ENCODE results near the gene DCC. TPM values are rescaled to one million over a fixed set of nuclear protein-coding genes. Genes with fewer than 3 reads are reported as not detected.

Gene DCC
- total RNA-seq, 3 donors from 2014 or later (not counting 1 experiment from before 2014, with no cell fraction given) = not detected

DNA sequence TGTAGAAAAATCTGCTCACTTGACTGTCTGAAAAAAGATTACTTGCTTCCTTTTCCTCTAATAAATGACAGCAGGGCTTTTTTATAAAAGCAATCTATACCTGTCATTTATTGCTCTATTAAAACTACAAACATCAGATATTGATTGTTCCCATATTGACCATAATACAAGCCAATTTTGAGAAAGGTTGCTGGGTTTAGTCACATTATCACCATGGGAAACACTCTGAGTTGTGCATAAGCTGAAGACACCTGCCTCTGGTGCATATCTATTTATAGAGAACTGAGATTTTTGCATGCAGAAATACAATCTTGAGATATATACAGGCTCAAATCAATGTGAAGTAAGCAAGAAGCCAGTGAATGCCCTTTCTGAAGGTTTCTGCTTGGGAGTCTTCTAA is 853.9 kb downstream of the DCC start:
- Histone ChIP-seq H3K4me1 (ENCODE audit: control insufficient read depth, insufficient read depth, low read length) (no peaks in the 10 kb centered on the region), H3K9me3 (ENCODE audit: control insufficient read depth, insufficient read depth, low read length) (no peaks in the 10 kb centered on the region), H3K4me3 (ENCODE audit: low read length) (no peak overlapping the region), H3K27ac (ENCODE audit: low read length) (no peak overlapping the region), H3K36me3 (ENCODE audit: control insufficient read depth, insufficient read depth, low read length) (no peaks in the 10 kb centered on the region), H3K27me3 (ENCODE audit: control insufficient read depth, insufficient read depth, low read length) (no peaks in the 10 kb centered on the region)
- no peaks in the 10 kb centered on the region for H3K4me1 Mint-ChIP-seq
- ATAC-seq (no peak), DNase-seq (no peak)
- H3K36me3 Mint-ChIP-seq = no peaks in the 10 kb centered on the region
- TF ChIP-seq, protein P1, sequence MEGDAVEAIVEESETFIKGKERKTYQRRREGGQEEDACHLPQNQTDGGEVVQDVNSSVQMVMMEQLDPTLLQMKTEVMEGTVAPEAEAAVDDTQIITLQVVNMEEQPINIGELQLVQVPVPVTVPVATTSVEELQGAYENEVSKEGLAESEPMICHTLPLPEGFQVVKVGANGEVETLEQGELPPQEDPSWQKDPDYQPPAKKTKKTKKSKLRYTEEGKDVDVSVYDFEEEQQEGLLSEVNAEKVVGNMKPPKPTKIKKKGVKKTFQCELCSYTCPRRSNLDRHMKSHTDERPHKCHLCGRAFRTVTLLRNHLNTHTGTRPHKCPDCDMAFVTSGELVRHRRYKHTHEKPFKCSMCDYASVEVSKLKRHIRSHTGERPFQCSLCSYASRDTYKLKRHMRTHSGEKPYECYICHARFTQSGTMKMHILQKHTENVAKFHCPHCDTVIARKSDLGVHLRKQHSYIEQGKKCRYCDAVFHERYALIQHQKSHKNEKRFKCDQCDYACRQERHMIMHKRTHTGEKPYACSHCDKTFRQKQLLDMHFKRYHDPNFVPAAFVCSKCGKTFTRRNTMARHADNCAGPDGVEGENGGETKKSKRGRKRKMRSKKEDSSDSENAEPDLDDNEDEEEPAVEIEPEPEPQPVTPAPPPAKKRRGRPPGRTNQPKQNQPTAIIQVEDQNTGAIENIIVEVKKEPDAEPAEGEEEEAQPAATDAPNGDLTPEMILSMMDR (IDR thresholded peaks at IDR 0.05) = no peak
- no peak overlapping the region for H3K27ac Mint-ChIP-seq
- peaks cover 11 to 16% of the 10 kb centered on the region in 2 donors for H3K9me3 Mint-ChIP-seq
- intact Hi-C loops (cut with micrococcal nuclease) = no loop called here
- no peaks in the 10 kb centered on the region for H3K27me3 Mint-ChIP-seq (ENCODE audit: low read depth in 2 of 2)
- no peak overlapping the region for H3K4me3 Mint-ChIP-seq

- peaks cover 6 to 14% of the 10 kb centered on the region in 2 donors for H3K9me3 Mint-ChIP-seq
- DNase-seq (no peak), ATAC-seq (no peak)
- intact Hi-C loops (cut with micrococcal nuclease) = no loop called here
- H3K27ac Mint-ChIP-seq = no peak overlapping the region
- no peaks in the 10 kb centered on the region for H3K4me1 Mint-ChIP-seq
- Histone ChIP-seq H3K4me1 (ENCODE audit: control insufficient read depth, insufficient read depth, low read length) (no peaks in the 10 kb centered on the region), H3K36me3 (ENCODE audit: control insufficient read depth, insufficient read depth, low read length) (no peaks in the 10 kb centered on the region), H3K27me3 (ENCODE audit: control insufficient read depth, insufficient read depth, low read length) (no peaks in the 10 kb centered on the region), H3K4me3 (ENCODE audit: low read length) (no peak overlapping the region), H3K27ac (ENCODE audit: low read length) (no peak overlapping the region), H3K9me3 (ENCODE audit: control insufficient read depth, insufficient read depth, low read length) (peaks cover 3% of the 10 kb centered on the region)
- TF ChIP-seq, protein P1 (IDR thresholded peaks at IDR 0.05) = no peak
- H3K4me3 Mint-ChIP-seq = no peak overlapping the region
- H3K36me3 Mint-ChIP-seq = no peaks in the 10 kb centered on the region
- H3K27me3 Mint-ChIP-seq (ENCODE audit: low read depth in 2 of 2) = no peaks in the 10 kb centered on the region
Measured at GRCh38 chr18:53219853-53220252, 879.9 kb downstream of the DCC start.

DNA sequence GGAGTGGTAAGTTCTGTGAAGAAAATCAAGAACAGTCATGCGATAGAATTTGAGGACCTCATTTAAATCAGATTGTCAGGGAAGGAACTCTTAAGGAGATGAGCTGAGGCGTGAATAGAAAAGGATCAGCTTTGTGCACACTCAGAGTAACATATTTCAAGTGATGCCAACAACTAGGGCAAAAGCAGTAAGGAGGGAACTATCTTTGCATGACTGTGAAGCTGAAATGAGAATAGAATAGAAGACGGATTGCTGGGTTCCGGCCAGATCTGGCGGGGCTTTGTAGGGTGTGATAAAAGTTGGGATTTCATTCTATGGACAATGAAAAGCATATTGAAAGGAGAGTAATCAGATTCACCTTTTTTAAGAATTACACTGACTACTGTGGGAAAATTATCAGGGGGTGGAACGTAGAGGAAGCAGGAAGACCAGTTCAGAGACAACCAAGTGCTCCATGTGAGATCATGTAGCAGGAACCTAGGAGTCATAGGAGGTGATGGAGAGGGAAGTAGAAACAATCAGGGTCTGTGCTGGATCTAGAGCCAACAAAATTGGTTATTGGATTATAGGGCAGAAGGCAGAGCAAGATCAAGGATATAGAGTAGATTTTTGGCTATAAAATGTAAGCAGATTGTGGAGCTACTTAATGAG is 884.3 kb downstream of the DCC start:
- H3K27me3 ChIP-seq (ENCODE audit: control insufficient read depth, insufficient read depth, low read length) = no peaks in the 10 kb centered on the region
- no peaks in the 10 kb centered on the region for H3K4me1 ChIP-seq (ENCODE audit: control insufficient read depth, insufficient read depth, low read length)
- 81% methylated on average over 6 of the region's 6 CpGs for WGBS (ENCODE audit: insufficient coverage)
- no peak for DNase-seq
- H3K36me3 ChIP-seq (ENCODE audit: control insufficient read depth, insufficient read depth, low read length) = no peaks in the 10 kb centered on the region
- no peaks in the 10 kb centered on the region for H3K27me3 Mint-ChIP-seq (ENCODE audit: low read depth in 2 of 2)
- H3K4me1 Mint-ChIP-seq = no peaks in the 10 kb centered on the region
- TF ChIP-seq, protein P1 (IDR thresholded peaks at IDR 0.05) = no peak
- no peak overlapping the region for H3K4me3 ChIP-seq (ENCODE audit: low read length)
- no peak overlapping the region for H3K27ac Mint-ChIP-seq
- no peak overlapping the region for H3K4me3 Mint-ChIP-seq
- peaks cover 3% of the 10 kb centered on the region for H3K9me3 ChIP-seq (ENCODE audit: control insufficient read depth, insufficient read depth, low read length)
- no peak for ATAC-seq
- peaks cover 3 to 10% of the 10 kb centered on the region in 2 donors for H3K9me3 Mint-ChIP-seq
- intact Hi-C loops (cut with micrococcal nuclease) = no loop called here
- no peaks in the 10 kb centered on the region for H3K36me3 Mint-ChIP-seq
- H3K27ac ChIP-seq (ENCODE audit: low read length) = no peak overlapping the region
